BJ (cell line): ENCODE data around the gene RERE. TPM values are rescaled to one million over a fixed set of nuclear protein-coding genes. Genes with fewer than 3 reads are reported as not detected.

ENCODE experiments used
- CTCF ChIA-PET: fragments of 350-600 bp; formaldehyde crosslinking; extraction: SDS; loops from one replicate; lab custom pipeline; 2021; ENCODE audit warnings: antibody characterized with exemption, inconsistent platforms; lab: Yijun Ruan, JAX
- POLR2A ChIA-PET: fragments of 300-600 bp; sonication (Branson Sonifier 250); formaldehyde crosslinking; extraction: SDS; loops from one replicate; lab custom pipeline; 2021; ENCODE audit warnings: antibody characterized with exemption; lab: Charles Lee
- DNase-seq: peaks from one replicate; pipeline ENCODE4 v3.0.0-alpha.2; 2011; ENCODE audit warnings: low read depth
- H3K27me3 ChIP-seq: 2 replicates; pipeline ENCODE4 v1.6.0; 2011; ENCODE audit warnings: low read length; ENCODE audit not compliant: control insufficient read depth, insufficient read depth
- H3K36me3 ChIP-seq: 2 replicates; pipeline ENCODE4 v1.5.1; 2011; ENCODE audit warnings: low read length; ENCODE audit not compliant: control insufficient read depth, insufficient read depth
- H3K4me3 ChIP-seq: 2 replicates; pipeline ENCODE4 v1.5.1; 2011; ENCODE audit warnings: low read depth, mild to moderate bottlenecking, control low read depth, low read length
- polyA plus RNA-seq: library from polyadenylated mRNA; depleted of rRNA; stranded (reverse); fragments of >200 nt; gene quantifications from 2 replicates; pipeline ENCODE4 v1.2.3, GENCODE V29; 2011
- TF ChIP-seq, protein P1 (sequence below): IDR thresholded peaks from 2 replicates; pipeline ENCODE4 v1.5.1; 2011; ENCODE audit warnings: low read depth, mild to moderate bottlenecking, control low read depth, inconsistent platforms, low read length, moderate library complexity; ENCODE audit not compliant: insufficient read depth

Gene RERE
- polyA plus RNA-seq, 1 experiment, result 3.8 TPM

- CTCF ChIA-PET, result no interaction called here
- H3K36me3 ChIP-seq, result peaks cover 1% of the 10 kb centered on the region; the same call in 1 of the 2 replicates
- TF ChIP-seq, protein P1, sequence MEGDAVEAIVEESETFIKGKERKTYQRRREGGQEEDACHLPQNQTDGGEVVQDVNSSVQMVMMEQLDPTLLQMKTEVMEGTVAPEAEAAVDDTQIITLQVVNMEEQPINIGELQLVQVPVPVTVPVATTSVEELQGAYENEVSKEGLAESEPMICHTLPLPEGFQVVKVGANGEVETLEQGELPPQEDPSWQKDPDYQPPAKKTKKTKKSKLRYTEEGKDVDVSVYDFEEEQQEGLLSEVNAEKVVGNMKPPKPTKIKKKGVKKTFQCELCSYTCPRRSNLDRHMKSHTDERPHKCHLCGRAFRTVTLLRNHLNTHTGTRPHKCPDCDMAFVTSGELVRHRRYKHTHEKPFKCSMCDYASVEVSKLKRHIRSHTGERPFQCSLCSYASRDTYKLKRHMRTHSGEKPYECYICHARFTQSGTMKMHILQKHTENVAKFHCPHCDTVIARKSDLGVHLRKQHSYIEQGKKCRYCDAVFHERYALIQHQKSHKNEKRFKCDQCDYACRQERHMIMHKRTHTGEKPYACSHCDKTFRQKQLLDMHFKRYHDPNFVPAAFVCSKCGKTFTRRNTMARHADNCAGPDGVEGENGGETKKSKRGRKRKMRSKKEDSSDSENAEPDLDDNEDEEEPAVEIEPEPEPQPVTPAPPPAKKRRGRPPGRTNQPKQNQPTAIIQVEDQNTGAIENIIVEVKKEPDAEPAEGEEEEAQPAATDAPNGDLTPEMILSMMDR, result no peak
- H3K4me3 ChIP-seq, result peak overlapping the region; percentile 73
- no peak for DNase-seq
- H3K27me3 ChIP-seq, result no peaks in the 10 kb centered on the region
- POLR2A ChIA-PET, result interaction anchor here (0.6 kb wide), 1 partner anchor 9 kb away, joined by 3 read pairs; no protein-coding TSS in a partner anchor
Measured at GRCh38 chr1:8423692-8424538, 393.5 kb downstream of the RERE start.

DNA sequence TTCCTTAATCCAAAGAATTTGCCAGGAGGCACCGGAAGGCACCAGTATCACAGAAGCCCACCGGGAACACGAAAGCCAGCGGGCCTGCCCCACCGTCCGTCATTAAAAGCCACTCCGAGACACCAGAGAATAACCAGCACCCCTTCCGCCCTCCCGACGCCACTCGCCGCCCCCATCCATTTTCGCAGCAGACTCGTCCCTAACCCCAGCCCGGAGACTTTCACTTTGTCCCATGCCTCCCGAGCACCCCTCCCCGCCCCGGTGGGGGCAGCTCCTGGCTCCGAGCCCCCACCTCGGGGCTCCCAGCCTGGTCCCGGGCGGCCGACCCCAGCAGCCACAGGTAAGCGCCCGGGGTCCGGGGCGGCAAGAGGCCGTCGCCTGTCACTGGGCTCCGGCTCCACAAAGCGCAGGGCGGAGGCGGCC lies 394.2 kb downstream of the RERE start:
- Histone ChIP-seq H3K4me3 (peak overlapping the region; percentile 73), H3K36me3 (peaks cover 2% of the 10 kb centered on the region; the same call in 1 of the 2 replicates), H3K27me3 (no peaks in the 10 kb centered on the region)
- TF ChIP-seq, protein P1, result no peak
- no peak for DNase-seq
- POLR2A ChIA-PET, result no interaction called here
- CTCF ChIA-PET, result interaction anchor here (0.5 to 1.9 kb wide), 3 partner anchors 11 to 261 kb away, joined by 3 to 5 read pairs (median 4); no protein-coding TSS in a partner anchor

DNA sequence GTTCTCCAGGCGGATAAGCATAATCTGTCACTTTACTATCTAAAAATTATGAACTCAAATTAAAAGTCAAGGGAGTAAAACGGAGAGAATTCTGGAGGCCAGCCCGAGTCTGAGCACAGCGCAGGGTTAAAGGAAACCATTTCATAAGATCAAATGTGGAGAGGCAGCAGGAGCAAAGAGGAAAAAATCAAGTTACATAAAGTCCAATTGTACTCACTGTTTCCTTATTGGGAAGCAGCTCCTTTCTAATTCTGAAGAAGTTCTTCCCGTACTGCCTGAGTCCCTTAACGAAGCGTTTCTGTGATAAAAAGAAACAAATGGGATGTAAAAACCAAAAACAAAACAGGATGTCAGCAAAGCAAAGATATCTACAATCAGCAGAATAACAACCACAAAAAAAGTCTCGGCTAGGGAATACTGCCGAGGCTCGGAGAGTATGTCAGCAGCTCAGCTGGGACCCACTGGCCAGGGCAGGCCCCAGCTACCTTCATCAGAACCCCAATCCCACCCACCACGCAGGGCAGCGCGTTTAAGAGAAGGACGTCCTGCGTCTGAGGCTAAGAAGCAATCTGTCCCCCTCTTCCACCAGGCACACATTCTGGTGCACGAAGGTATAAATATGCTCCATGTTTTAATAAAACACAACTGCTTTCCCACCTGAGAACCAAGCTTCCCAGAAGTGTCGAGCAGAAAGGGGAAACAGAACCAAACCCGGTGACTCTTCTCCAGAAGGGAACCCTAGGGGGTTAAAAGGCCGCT lies 394.8 kb downstream of the RERE start:
- DNase-seq, result no peak
- POLR2A ChIA-PET, result no interaction called here

DNA sequence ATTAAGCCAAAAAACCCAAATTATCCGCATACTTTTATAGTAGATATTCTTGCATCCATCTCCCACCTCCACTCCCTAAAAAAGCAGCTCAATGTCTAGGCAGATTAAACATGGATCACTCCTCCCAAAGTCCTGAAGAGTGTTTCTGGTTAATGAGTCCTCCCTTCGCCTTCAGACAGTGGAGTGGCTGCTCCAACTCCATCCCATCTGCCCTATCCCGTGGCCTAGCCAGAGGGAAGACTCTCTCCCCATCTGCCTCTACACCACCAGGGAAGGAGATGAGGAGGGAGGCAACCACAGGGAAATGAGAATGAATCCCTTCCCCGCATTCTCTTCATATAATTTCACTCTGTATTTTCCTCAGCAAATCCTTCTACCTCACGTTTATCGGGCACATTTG lies 395.7 kb downstream of the RERE start:
- DNase-seq, result no peak
- no peaks in the 10 kb centered on the region for H3K27me3 ChIP-seq
- POLR2A ChIA-PET, result interaction anchor here (1.0 kb wide), 1 partner anchor 25 kb away, joined by 3 read pairs; no protein-coding TSS in a partner anchor

More for the DNA sequence above, 394.8 kb downstream of the RERE start:
- Histone ChIP-seq H3K4me3 (peak overlapping the region; percentile 73), H3K36me3 (peaks cover 4% of the 10 kb centered on the region; the same call in 1 of the 2 replicates), H3K27me3 (no peaks in the 10 kb centered on the region)
- CTCF ChIA-PET, result interaction anchor here (0.5 to 1.9 kb wide), 4 partner anchors 10 to 260 kb away, joined by 3 to 5 read pairs (median 4); no protein-coding TSS in a partner anchor
- TF ChIP-seq, protein P1, result no peak

More for the DNA sequence above, 395.7 kb downstream of the RERE start:
- TF ChIP-seq, protein P1, result no peak
- Histone ChIP-seq H3K36me3 (peaks cover 4% of the 10 kb centered on the region; the same call in 1 of the 2 replicates), H3K4me3 (peak overlapping the region; percentile 73)
- CTCF ChIA-PET, result interaction anchor here (0.6 to 1.9 kb wide), 6 partner anchors 9 to 259 kb away, joined by 3 to 6 read pairs (median 4); no protein-coding TSS in a partner anchor
